Smooth muscle cell of trachea (primary cell): ENCODE data around the gene SLC13A1. TPM values are rescaled to one million over a fixed set of nuclear protein-coding genes. Genes with fewer than 3 reads are reported as not detected.

ENCODE experiments used
- total RNA-seq: library from RNA; depleted of rRNA; stranded (reverse); fragments of >200 nt; gene quantifications from 2 replicates; pipeline ENCODE4 v1.2.1, GENCODE V29; 2014

Gene SLC13A1
- total RNA-seq, result not detected in 2 replicates

GRCh38 chr7:123199883-123200282 lies at the start of gene SLC13A1:
Gene SLC13A1, minus strand, starts transcription at chr7:123199969. Its CDS starts 23 bp downstream, at chr7:123199946.

Other genes starting within 250 kb of the SLC13A1 start
- not detected in 2 replicates for gene TAS2R16, start 204.3 kb downstream of the SLC13A1 start, total RNA-seq